WTC11 (cell line): ENCODE data around the gene ITK. TPM values are rescaled to one million over a fixed set of nuclear protein-coding genes. Genes with fewer than 3 reads are reported as not detected.

Experiments
- ATAC-seq: fragments of 200-7000 bp; cut with Tn5 transposase; 2 replicates; pipeline ENCODE4 v1.10.0; 2021; ENCODE audit warnings: mild to moderate bottlenecking, moderate library complexity
- CTCF ChIA-PET: fragments of 300-600 bp; sonication (Branson Sonifier 250); formaldehyde crosslinking; loops from one replicate; lab custom pipeline; 2021; ENCODE audit warnings: antibody characterized with exemption; lab: Charles Lee
- POLR2A ChIA-PET: fragments of 350-600 bp; sonication (Branson Sonifier 250); formaldehyde crosslinking; loops from one replicate; lab custom pipeline; 2021; ENCODE audit warnings: antibody characterized with exemption; lab: Charles Lee
- DNase-seq: peaks from one replicate; pipeline ENCODE4 v3.0.0; 2021; ENCODE audit warnings: low spot score
- H3K27ac Mint-ChIP-seq: 2 replicates; pipeline ENCODE4 v1.8.0; 2021; ENCODE audit warnings: mixed read lengths
- H3K27me3 Mint-ChIP-seq: 2 replicates; pipeline ENCODE4 v1.8.0; 2021; ENCODE audit warnings: low read depth, mild to moderate bottlenecking, moderate library complexity, mixed read lengths
- H3K36me3 Mint-ChIP-seq: 2 replicates; pipeline ENCODE4 v1.8.0; 2021; ENCODE audit warnings: mixed read lengths
- H3K4me1 Mint-ChIP-seq: 2 replicates; pipeline ENCODE4 v1.8.0; 2022; ENCODE audit warnings: mixed read lengths
- H3K4me3 Mint-ChIP-seq: 2 replicates; pipeline ENCODE4 v1.8.0; 2021; ENCODE audit warnings: mild to moderate bottlenecking, moderate library complexity, mixed read lengths
- H3K9me3 Mint-ChIP-seq: 2 replicates; pipeline ENCODE4 v1.8.0; 2021; ENCODE audit warnings: mixed read lengths
- ATF1 ChIP-seq: sonication (generic); formaldehyde crosslinking; IDR thresholded peaks from 2 replicates; pipeline ENCODE4 v1.8.1; 2023; ENCODE audit warnings: mild to moderate bottlenecking, moderate library complexity, missing genetic modification reagents
- ATF6 ChIP-seq: sonication (generic); formaldehyde crosslinking; IDR thresholded peaks from 2 replicates; pipeline ENCODE4 v1.8.1; 2023; ENCODE audit warnings: mild to moderate bottlenecking, missing genetic modification reagents
- FOXP4 ChIP-seq: sonication (generic); formaldehyde crosslinking; IDR thresholded peaks from 2 replicates; pipeline ENCODE4 v1.8.0; 2022; ENCODE audit warnings: mild to moderate bottlenecking, missing genetic modification reagents
- GABPB1 ChIP-seq: sonication (generic); formaldehyde crosslinking; IDR thresholded peaks from 2 replicates; pipeline ENCODE4 v1.8.1; 2023; ENCODE audit warnings: mild to moderate bottlenecking, missing genetic modification reagents
- IRF1 ChIP-seq: sonication (generic); formaldehyde crosslinking; IDR thresholded peaks from 2 replicates; pipeline ENCODE4 v1.8.0; 2023; ENCODE audit warnings: missing genetic modification reagents
- IRF2 ChIP-seq: sonication (generic); formaldehyde crosslinking; IDR thresholded peaks from 2 replicates; pipeline ENCODE4 v1.8.0; 2022; ENCODE audit warnings: low read depth, missing genetic modification reagents, borderline replicate concordance
- JUN ChIP-seq: sonication (generic); formaldehyde crosslinking; IDR thresholded peaks from 2 replicates; pipeline ENCODE4 v1.8.0; 2023; ENCODE audit warnings: mild to moderate bottlenecking, missing genetic modification reagents
- NFYB ChIP-seq: sonication (generic); formaldehyde crosslinking; conservative IDR thresholded peaks from 2 replicates; pipeline ENCODE4 v1.8.0; 2022; ENCODE audit warnings: low read depth, missing genetic modification reagents
- PREB ChIP-seq: sonication (generic); formaldehyde crosslinking; IDR thresholded peaks from 2 replicates; pipeline ENCODE4 v1.8.1; 2022; ENCODE audit warnings: mild to moderate bottlenecking, missing genetic modification reagents, moderate library complexity, borderline replicate concordance
- PRRX2 ChIP-seq: fragments of 250-450 bp; sonication (Bioruptor Pico); IDR thresholded peaks from 2 replicates; pipeline ENCODE4 v1.8.0; 2021; ENCODE audit warnings: mild to moderate bottlenecking
- RELA ChIP-seq: sonication (generic); formaldehyde crosslinking; IDR thresholded peaks from 2 replicates; pipeline ENCODE4 v1.8.1; 2022; ENCODE audit warnings: missing genetic modification reagents, mild to moderate bottlenecking, borderline replicate concordance
- SMAD4 ChIP-seq: sonication (generic); formaldehyde crosslinking; IDR thresholded peaks from 2 replicates; pipeline ENCODE4 v1.8.0; 2022; ENCODE audit warnings: mild to moderate bottlenecking, missing genetic modification reagents
- SOX15 ChIP-seq: fragments of 250-450 bp; sonication (Bioruptor Pico); IDR thresholded peaks from 2 replicates; pipeline ENCODE4 v1.9.0; 2021; ENCODE audit warnings: mild to moderate bottlenecking
- SP1 ChIP-seq: sonication (generic); formaldehyde crosslinking; conservative IDR thresholded peaks from 2 replicates; pipeline ENCODE4 v1.8.1; 2022; ENCODE audit warnings: missing genetic modification reagents
- TCF7 ChIP-seq: sonication (generic); formaldehyde crosslinking; IDR thresholded peaks from 2 replicates; pipeline ENCODE4 v1.8.0; 2022; ENCODE audit warnings: mild to moderate bottlenecking, low read depth, missing genetic modification reagents, moderate library complexity
- TEAD1 ChIP-seq: sonication (generic); formaldehyde crosslinking; IDR thresholded peaks from 2 replicates; pipeline ENCODE4 v1.8.0; 2022; ENCODE audit warnings: mild to moderate bottlenecking, missing genetic modification reagents
- ZBTB43 ChIP-seq: sonication (generic); formaldehyde crosslinking; IDR thresholded peaks from 2 replicates; pipeline ENCODE4 v1.8.1; 2023; ENCODE audit warnings: mild to moderate bottlenecking, missing genetic modification reagents
- ZNF317 ChIP-seq: sonication (generic); formaldehyde crosslinking; IDR thresholded peaks from 2 replicates; pipeline ENCODE4 v1.8.1; 2023; ENCODE audit warnings: low read depth, mild to moderate bottlenecking, moderate library complexity, missing genetic modification reagents, borderline replicate concordance
- total RNA-seq: library from RNA; stranded (reverse); gene quantifications from 3 replicates; pipeline ENCODE4 v1.2.3, GENCODE V29; 2021
- TF ChIP-seq, protein P1 (sequence below): sonication (generic); formaldehyde crosslinking; IDR thresholded peaks from 2 replicates; pipeline ENCODE4 v1.8.0; 2022; ENCODE audit warnings: mild to moderate bottlenecking, missing genetic modification reagents
- TF ChIP-seq, protein P2 (sequence below): sonication (generic); formaldehyde crosslinking; IDR thresholded peaks from 2 replicates; pipeline ENCODE4 v1.8.1; 2022; ENCODE audit warnings: mild to moderate bottlenecking, moderate library complexity, missing genetic modification reagents
- TF ChIP-seq, protein P3 (sequence below): sonication (generic); formaldehyde crosslinking; IDR thresholded peaks from 2 replicates; pipeline ENCODE4 v1.8.0; 2023; ENCODE audit warnings: missing genetic modification reagents, mild to moderate bottlenecking, borderline replicate concordance

The ITK gene
- total RNA-seq, 1 experiment from 2014 or later: 0.52 TPM

- Mint-ChIP-seq H3K36me3 (no peaks in the 10 kb centered on the region), H3K4me3 (no peak overlapping the region), H3K9me3 (no peaks in the 10 kb centered on the region), H3K4me1 (peaks cover 8% of the 10 kb centered on the region), H3K27me3 (peaks cover 3% of the 10 kb centered on the region; the same call in 1 of the 2 replicates), H3K27ac (no peak overlapping the region)
- no peak for ATAC-seq
- DNase-seq: no peak
- CTCF ChIA-PET: no interaction called here
- TF ChIP-seq ATF6 (no peak), IRF2 (CRISPR knock-in tag) (no peak), JUN (CRISPR knock-in tag) (no peak), SP1 (CRISPR knock-in tag) (no peak), ZBTB43 (CRISPR knock-in tag) (no peak), GABPB1 (no peak), IRF1 (no peak), NFYB (no peak), TCF7 (CRISPR knock-in tag) (no peak), TEAD1 (CRISPR knock-in tag) (no peak), FOXP4 (CRISPR knock-in tag) (no peak), PREB (CRISPR knock-in tag) (no peak), RELA (CRISPR knock-in tag) (no peak)
- TF ChIP-seq, protein P1, sequence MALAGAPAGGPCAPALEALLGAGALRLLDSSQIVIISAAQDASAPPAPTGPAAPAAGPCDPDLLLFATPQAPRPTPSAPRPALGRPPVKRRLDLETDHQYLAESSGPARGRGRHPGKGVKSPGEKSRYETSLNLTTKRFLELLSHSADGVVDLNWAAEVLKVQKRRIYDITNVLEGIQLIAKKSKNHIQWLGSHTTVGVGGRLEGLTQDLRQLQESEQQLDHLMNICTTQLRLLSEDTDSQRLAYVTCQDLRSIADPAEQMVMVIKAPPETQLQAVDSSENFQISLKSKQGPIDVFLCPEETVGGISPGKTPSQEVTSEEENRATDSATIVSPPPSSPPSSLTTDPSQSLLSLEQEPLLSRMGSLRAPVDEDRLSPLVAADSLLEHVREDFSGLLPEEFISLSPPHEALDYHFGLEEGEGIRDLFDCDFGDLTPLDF (CRISPR knock-in tag): no peak
- TF ChIP-seq, protein P2, sequence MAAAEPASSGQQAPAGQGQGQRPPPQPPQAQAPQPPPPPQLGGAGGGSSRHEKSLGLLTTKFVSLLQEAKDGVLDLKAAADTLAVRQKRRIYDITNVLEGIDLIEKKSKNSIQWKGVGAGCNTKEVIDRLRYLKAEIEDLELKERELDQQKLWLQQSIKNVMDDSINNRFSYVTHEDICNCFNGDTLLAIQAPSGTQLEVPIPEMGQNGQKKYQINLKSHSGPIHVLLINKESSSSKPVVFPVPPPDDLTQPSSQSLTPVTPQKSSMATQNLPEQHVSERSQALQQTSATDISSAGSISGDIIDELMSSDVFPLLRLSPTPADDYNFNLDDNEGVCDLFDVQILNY (CRISPR knock-in tag): no peak
- POLR2A ChIA-PET: interaction anchor here (0.8 kb wide), 1 partner anchor 46 kb away, joined by 3 read pairs; no protein-coding TSS in a partner anchor
These were observed 77.8 kb downstream of the ITK start for GRCh38 chr5:157258450-157258849.

GRCh38 chr5:157259699-157260098, 79.1 kb downstream of the ITK start:
- ATAC-seq (no peak), DNase-seq (no peak)
- peaks cover 8% of the 10 kb centered on the region for H3K4me1 Mint-ChIP-seq
- H3K27ac Mint-ChIP-seq: no peak overlapping the region
- peaks cover 4% of the 10 kb centered on the region; the same call in 1 of the 2 replicates for H3K27me3 Mint-ChIP-seq
- no peaks in the 10 kb centered on the region for H3K36me3 Mint-ChIP-seq
- no peaks in the 10 kb centered on the region for H3K9me3 Mint-ChIP-seq
- TF ChIP-seq SMAD4: no peak
- TF ChIP-seq, protein P2 (CRISPR knock-in tag): no peak
- no peak for TF ChIP-seq TCF7 (CRISPR knock-in tag)
- no peak for TF ChIP-seq ATF1
- TF ChIP-seq ZNF317 (CRISPR knock-in tag): no peak
- no peak for TF ChIP-seq PRRX2 (CRISPR knock-in tag)
- TF ChIP-seq, protein P3, sequence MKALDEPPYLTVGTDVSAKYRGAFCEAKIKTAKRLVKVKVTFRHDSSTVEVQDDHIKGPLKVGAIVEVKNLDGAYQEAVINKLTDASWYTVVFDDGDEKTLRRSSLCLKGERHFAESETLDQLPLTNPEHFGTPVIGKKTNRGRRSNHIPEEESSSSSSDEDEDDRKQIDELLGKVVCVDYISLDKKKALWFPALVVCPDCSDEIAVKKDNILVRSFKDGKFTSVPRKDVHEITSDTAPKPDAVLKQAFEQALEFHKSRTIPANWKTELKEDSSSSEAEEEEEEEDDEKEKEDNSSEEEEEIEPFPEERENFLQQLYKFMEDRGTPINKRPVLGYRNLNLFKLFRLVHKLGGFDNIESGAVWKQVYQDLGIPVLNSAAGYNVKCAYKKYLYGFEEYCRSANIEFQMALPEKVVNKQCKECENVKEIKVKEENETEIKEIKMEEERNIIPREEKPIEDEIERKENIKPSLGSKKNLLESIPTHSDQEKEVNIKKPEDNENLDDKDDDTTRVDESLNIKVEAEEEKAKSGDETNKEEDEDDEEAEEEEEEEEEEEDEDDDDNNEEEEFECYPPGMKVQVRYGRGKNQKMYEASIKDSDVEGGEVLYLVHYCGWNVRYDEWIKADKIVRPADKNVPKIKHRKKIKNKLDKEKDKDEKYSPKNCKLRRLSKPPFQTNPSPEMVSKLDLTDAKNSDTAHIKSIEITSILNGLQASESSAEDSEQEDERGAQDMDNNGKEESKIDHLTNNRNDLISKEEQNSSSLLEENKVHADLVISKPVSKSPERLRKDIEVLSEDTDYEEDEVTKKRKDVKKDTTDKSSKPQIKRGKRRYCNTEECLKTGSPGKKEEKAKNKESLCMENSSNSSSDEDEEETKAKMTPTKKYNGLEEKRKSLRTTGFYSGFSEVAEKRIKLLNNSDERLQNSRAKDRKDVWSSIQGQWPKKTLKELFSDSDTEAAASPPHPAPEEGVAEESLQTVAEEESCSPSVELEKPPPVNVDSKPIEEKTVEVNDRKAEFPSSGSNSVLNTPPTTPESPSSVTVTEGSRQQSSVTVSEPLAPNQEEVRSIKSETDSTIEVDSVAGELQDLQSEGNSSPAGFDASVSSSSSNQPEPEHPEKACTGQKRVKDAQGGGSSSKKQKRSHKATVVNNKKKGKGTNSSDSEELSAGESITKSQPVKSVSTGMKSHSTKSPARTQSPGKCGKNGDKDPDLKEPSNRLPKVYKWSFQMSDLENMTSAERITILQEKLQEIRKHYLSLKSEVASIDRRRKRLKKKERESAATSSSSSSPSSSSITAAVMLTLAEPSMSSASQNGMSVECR (CRISPR knock-in tag): no peak
- no peak for TF ChIP-seq SOX15 (CRISPR knock-in tag)
- ChIA-PET POLR2A (no interaction called here), CTCF (no interaction called here)
- no peak overlapping the region for H3K4me3 Mint-ChIP-seq
